Neuronal stem cell (in vitro differentiated cells): Measurements from ENCODE around the gene PSAP.

ENCODE experiments used
- DNase-seq: peaks from one replicate; pipeline ENCODE4 v3.0.0-alpha.2; 2013; ENCODE audit warnings: low spot score
- H2AFZ ChIP-seq: one replicate; pipeline ENCODE4 v1.6.1; 2013; ENCODE audit warnings: mild to moderate bottlenecking, low read length, inconsistent platforms
- H2AK5ac ChIP-seq: 2 replicates; pipeline ENCODE4 v1.6.1; 2013; ENCODE audit warnings: low read depth, mild to moderate bottlenecking, inconsistent platforms, low read length, moderate library complexity, mixed read lengths
- H2BK120ac ChIP-seq: 2 replicates; pipeline ENCODE4 v1.6.1; 2013; ENCODE audit warnings: low read depth, mild to moderate bottlenecking, inconsistent platforms, low read length, moderate library complexity, mixed read lengths
- H2BK12ac ChIP-seq: one replicate; pipeline ENCODE4 v1.6.1; 2013; ENCODE audit warnings: low read length, inconsistent platforms
- H2BK15ac ChIP-seq: 2 replicates; pipeline ENCODE4 v1.6.1; 2013; ENCODE audit warnings: mild to moderate bottlenecking, low read length, inconsistent platforms, mixed read lengths
- H2BK5ac ChIP-seq: one replicate; pipeline ENCODE4 v1.6.1; 2013; ENCODE audit warnings: inconsistent platforms, mild to moderate bottlenecking, low read length, moderate library complexity
- H3K14ac ChIP-seq: one replicate; pipeline ENCODE4 v1.6.1; 2013; ENCODE audit warnings: low read length, inconsistent platforms
- H3K18ac ChIP-seq: 2 replicates; pipeline ENCODE4 v1.6.1; 2013; ENCODE audit warnings: low read length, inconsistent platforms
- H3K23ac ChIP-seq: 2 replicates; pipeline ENCODE4 v1.6.1; 2013; ENCODE audit warnings: low read depth, mild to moderate bottlenecking, mixed read lengths, low read length, inconsistent platforms; ENCODE audit not compliant: poor library complexity
- H3K27ac ChIP-seq: replicated peaks from 3 replicates; pipeline ENCODE4 v1.5.1; 2013; ENCODE audit warnings: low read length, inconsistent platforms
- H3K27me3 ChIP-seq, 3 experiments: 2 replicates each; pipeline ENCODE4 v1.6.1; 2013; ENCODE audit warnings: low read length in 3 of 3, mild to moderate bottlenecking in 2 of 3, inconsistent platforms in 1 of 3, low read depth in 1 of 3, mixed read lengths in 1 of 3, moderate library complexity in 1 of 3; ENCODE audit not compliant: control insufficient read depth in 3 of 3, insufficient read depth in 3 of 3
- H3K36me3 ChIP-seq, 2 donors: replicated peaks in 1 of 2; 2 replicates each; pipeline ENCODE4 v1.6.1; 2013; ENCODE audit warnings: low read length in 2 of 2; ENCODE audit not compliant: control insufficient read depth in 2 of 2, insufficient read depth in 2 of 2
- H3K4ac ChIP-seq: 2 replicates; pipeline ENCODE4 v1.6.1; 2013; ENCODE audit warnings: inconsistent platforms, mild to moderate bottlenecking, low read length, moderate library complexity
- H3K4me1 ChIP-seq, 2 donors: 1 replicate in 1 of 2; 2 replicates in 1 of 2; pipeline ENCODE4 v1.6.1; 2013; ENCODE audit warnings: low read length in 2 of 2, low read depth in 1 of 2; ENCODE audit not compliant: control insufficient read depth in 2 of 2, insufficient read depth in 1 of 2
- H3K4me2 ChIP-seq: one replicate; pipeline ENCODE4 v1.6.1; 2013; ENCODE audit warnings: mild to moderate bottlenecking, low read length, inconsistent platforms; ENCODE audit not compliant: insufficient read depth, poor library complexity, severe bottlenecking
- H3K4me3 ChIP-seq, 2 donors: 2 replicates each; pipeline ENCODE4 v1.5.1; 2013; ENCODE audit warnings: low read length in 2 of 2, mild to moderate bottlenecking in 2 of 2, inconsistent platforms in 1 of 2, moderate library complexity in 1 of 2
- H3K79me1 ChIP-seq: one replicate; pipeline ENCODE4 v1.6.1; 2013; ENCODE audit warnings: low read depth, mild to moderate bottlenecking, inconsistent platforms, low read length, moderate library complexity
- H3K9ac ChIP-seq: one replicate; pipeline ENCODE4 v1.6.1; 2013; ENCODE audit warnings: mild to moderate bottlenecking, low read depth, low read length, inconsistent platforms; ENCODE audit not compliant: poor library complexity
- H3K9me3 ChIP-seq, 2 donors: replicated peaks in 1 of 2; 2 replicates each; pipeline versions ENCODE3 to v1.6.1; 2013; ENCODE audit warnings: low read length in 2 of 2, mild to moderate bottlenecking in 2 of 2, inconsistent platforms in 1 of 2, low read depth in 1 of 2, mixed read lengths in 1 of 2, moderate library complexity in 1 of 2; ENCODE audit not compliant: control insufficient read depth in 2 of 2, insufficient read depth in 1 of 2
- H4K8ac ChIP-seq: one replicate; pipeline ENCODE4 v1.6.1; 2013; ENCODE audit warnings: low read depth, mild to moderate bottlenecking, inconsistent platforms, low read length, moderate library complexity
- H4K91ac ChIP-seq: one replicate; pipeline ENCODE4 v1.6.1; 2013; ENCODE audit warnings: low read length, low read depth, mild to moderate bottlenecking, inconsistent platforms; ENCODE audit not compliant: poor library complexity
- WGBS, 2 donors: extraction: QIAGEN DNeasy Blood & Tissue Kit; methylation state at CpG; one replicate each; pipeline ENCODE4 v1.1.7; 2013; ENCODE audit warnings: missing lambda C conversion rate in 2 of 2, mixed read lengths in 1 of 2; ENCODE audit not compliant: insufficient read length in 2 of 2, insufficient replicate concordance in 1 of 2; ENCODE audit errors: extremely low coverage in 2 of 2; 5-methylcytosine and 5-hydroxymethylcytosine counted together

The PSAP gene

DNA sequence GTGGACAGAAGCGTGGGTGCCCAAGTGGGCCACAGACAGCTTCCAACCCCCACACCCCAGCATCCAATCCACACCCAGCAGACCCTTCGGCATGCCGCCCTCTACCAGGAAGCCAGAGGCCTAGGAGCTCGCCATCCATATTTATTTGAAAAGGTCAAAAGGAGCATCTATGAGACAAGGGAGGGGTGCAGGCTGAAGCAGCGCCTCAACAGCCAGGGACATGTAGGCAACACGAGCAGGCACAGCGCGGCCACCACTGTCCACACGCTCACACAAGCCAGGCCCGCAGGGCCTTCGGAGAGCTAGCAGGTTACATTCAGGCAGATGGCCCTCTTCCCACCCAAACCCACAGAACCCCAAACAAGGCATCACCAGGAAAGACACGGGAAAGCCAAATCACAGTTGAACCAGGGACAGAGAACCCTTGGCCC, 34.6 kb downstream of the PSAP start:
- H3K23ac ChIP-seq: no peak overlapping the region
- no peak overlapping the region for H2BK120ac ChIP-seq
- no peak overlapping the region for H2AK5ac ChIP-seq
- peaks cover 2% of the 10 kb centered on the region for H3K79me1 ChIP-seq
- H3K9ac ChIP-seq: no peak overlapping the region
- no peak overlapping the region for H2BK12ac ChIP-seq
- H3K27me3 ChIP-seq: no peaks in the 10 kb centered on the region
- H2BK15ac ChIP-seq: no peak overlapping the region
- H2AFZ ChIP-seq: no peak overlapping the region
- no peak overlapping the region for H3K4ac ChIP-seq
- no peak overlapping the region for H3K27ac ChIP-seq
- H3K36me3 ChIP-seq: peaks cover 56 to 74% of the 10 kb centered on the region in 2 donors
- H4K8ac ChIP-seq: no peak overlapping the region
- DNase-seq: no peak
- H3K4me1 ChIP-seq: peaks cover 0 to 3% of the 10 kb centered on the region in 2 donors
- H3K4me2 ChIP-seq: no peak overlapping the region
- no peak overlapping the region for H3K14ac ChIP-seq
- H3K9me3 ChIP-seq: no peaks in the 10 kb centered on the region
- no peak overlapping the region for H3K18ac ChIP-seq
- no CpG with 5 or more reads among the region's 12 CpGs for WGBS, 2 donors
- H4K91ac ChIP-seq: no peak overlapping the region
- H3K4me3 ChIP-seq: no peak overlapping the region
- no peak overlapping the region for H2BK5ac ChIP-seq

DNA sequence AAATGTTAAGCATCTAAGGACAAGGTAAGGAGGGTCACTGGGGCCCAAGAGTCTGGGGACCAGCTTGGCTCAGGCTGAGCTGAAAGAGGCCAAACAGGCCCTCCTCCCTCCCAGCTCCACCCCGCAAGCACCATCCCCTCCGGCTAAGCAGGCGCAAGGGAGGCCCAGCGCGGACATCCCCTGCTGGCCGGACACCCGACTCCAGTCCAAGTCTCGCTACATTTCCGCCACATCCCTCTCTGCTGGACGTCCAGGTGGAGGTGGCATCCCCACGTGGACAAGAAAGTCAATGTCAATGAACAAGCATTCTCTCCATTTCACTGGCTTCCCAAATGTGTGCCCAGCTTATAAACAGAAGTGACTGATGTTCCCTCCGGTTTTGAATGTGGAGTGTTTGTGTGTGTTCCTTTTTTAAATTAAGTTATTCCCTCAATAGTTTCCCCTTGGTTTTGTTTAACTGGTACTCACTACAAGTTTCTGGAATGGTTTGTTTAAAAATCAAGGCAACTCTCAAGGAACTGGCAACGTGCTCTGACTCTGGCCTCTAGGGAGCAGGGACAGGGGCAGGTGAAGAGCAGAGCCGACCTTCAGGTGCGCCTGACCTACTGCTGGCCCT, 35.4 kb downstream of the PSAP start:
- H2AFZ ChIP-seq: no peak overlapping the region
- peaks cover 48 to 66% of the 10 kb centered on the region in 2 donors for H3K36me3 ChIP-seq
- no peak overlapping the region for H2BK120ac ChIP-seq
- H3K18ac ChIP-seq: no peak overlapping the region
- H2BK15ac ChIP-seq: no peak overlapping the region
- no peak overlapping the region for H4K8ac ChIP-seq
- H3K23ac ChIP-seq: peak overlapping the region; percentile 25
- no peaks in the 10 kb centered on the region for H3K27me3 ChIP-seq
- H4K91ac ChIP-seq: no peak overlapping the region
- H3K4me3 ChIP-seq: no peak overlapping the region
- no CpG with 5 or more reads among the region's 15 CpGs for WGBS, 2 donors
- no peak overlapping the region for H3K4me2 ChIP-seq
- no peak overlapping the region for H3K4ac ChIP-seq
- H3K9ac ChIP-seq: no peak overlapping the region
- peaks cover 0 to 3% of the 10 kb centered on the region in 2 donors for H3K4me1 ChIP-seq
- no peak overlapping the region for H2AK5ac ChIP-seq
- DNase-seq: no peak
- H3K79me1 ChIP-seq: peaks cover 2% of the 10 kb centered on the region
- H2BK12ac ChIP-seq: no peak overlapping the region
- H3K14ac ChIP-seq: no peak overlapping the region
- H3K9me3 ChIP-seq: no peaks in the 10 kb centered on the region
- H3K27ac ChIP-seq: no peak overlapping the region
- H2BK5ac ChIP-seq: peak overlapping the region; percentile 32

DNA sequence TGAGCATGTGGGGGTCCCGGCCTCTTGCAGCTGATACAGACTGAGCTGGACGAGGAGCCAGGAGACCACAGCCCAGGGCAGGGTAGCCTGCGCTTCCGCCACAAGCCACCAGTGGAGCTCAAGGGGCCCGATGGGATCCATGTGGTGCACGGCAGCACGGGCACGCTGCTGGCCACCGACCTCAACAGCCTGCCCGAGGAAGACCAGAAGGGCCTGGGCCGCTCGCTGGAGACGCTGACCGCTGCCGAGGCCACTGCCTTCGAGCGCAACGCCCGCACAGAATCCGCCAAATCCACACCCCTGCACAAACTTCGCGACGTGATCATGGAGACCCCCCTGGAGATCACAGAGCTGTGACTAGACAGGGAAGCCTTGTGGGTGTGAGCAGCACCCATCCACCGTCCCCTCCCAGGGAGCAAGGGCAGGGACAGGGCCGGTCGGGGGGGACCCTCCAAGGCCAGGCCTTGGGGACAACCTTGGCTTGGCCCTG, 36.1 kb downstream of the PSAP start:
- H3K27me3 ChIP-seq: no peaks in the 10 kb centered on the region
- no peak overlapping the region for H3K4ac ChIP-seq
- H2BK120ac ChIP-seq: no peak overlapping the region
- H2BK12ac ChIP-seq: no peak overlapping the region
- no peak overlapping the region for H3K4me2 ChIP-seq
- peak overlapping the region; percentile 34 for H3K23ac ChIP-seq
- no peak overlapping the region for H4K8ac ChIP-seq
- no peak for DNase-seq
- H3K4me1 ChIP-seq: peaks cover 0 to 3% of the 10 kb centered on the region in 2 donors
- no peak overlapping the region for H3K9ac ChIP-seq
- no peak overlapping the region for H2AK5ac ChIP-seq
- H3K27ac ChIP-seq: no peak overlapping the region
- no peak overlapping the region for H2BK15ac ChIP-seq
- peak overlapping the region; percentile 32 for H2BK5ac ChIP-seq
- no peaks in the 10 kb centered on the region for H3K9me3 ChIP-seq
- no CpG with 5 or more reads among the region's 26 CpGs for WGBS, 2 donors
- peaks cover 43 to 59% of the 10 kb centered on the region in 2 donors for H3K36me3 ChIP-seq
- H2AFZ ChIP-seq: no peak overlapping the region
- peak overlapping the region; percentile 49 for H3K18ac ChIP-seq
- no peak overlapping the region for H4K91ac ChIP-seq
- no peak overlapping the region for H3K14ac ChIP-seq
- H3K4me3 ChIP-seq: no peak overlapping the region
- H3K79me1 ChIP-seq: peaks cover 2% of the 10 kb centered on the region

DNA sequence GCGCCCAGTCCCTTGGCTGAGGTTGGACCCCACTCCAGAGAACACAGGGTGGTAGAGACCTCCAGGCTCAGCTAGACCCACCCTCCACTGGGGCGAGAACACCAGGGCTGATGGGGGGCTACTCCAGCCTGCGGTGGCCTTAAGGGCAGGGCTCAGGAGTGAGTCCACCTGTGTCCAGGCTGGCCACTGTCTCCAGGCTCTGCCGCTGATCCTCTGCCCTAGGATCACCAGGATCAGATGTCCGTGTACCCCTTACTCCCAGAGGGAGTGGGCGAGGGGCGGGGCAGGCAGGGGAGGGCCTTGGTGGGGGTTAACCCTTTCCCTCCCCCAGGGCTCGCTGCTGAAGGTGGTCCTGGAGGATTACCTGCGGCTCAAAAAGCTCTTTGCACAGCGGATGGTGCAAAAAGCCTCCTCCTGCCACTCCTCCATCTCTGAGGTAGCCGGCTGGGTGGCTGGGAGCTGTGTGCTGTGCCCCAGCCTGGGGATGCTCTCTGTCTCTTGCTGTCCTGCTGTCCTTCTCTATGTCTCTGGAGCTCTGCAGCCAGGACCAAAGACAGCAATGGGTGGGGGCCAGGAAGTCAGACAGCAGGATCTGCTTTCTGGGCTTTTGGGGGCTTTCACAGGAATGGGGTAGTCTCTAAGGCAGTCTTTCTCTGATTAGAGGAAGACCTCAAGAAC, 38.0 kb downstream of the PSAP start:
- no peak overlapping the region for H4K8ac ChIP-seq
- no peak overlapping the region for H2AFZ ChIP-seq
- H3K27me3 ChIP-seq: no peaks in the 10 kb centered on the region
- peaks cover 29 to 40% of the 10 kb centered on the region in 2 donors for H3K36me3 ChIP-seq
- no peaks in the 10 kb centered on the region for H3K79me1 ChIP-seq
- H3K4me3 ChIP-seq: no peak overlapping the region
- H3K4ac ChIP-seq: no peak overlapping the region
- no peak overlapping the region for H2BK12ac ChIP-seq
- DNase-seq: no peak
- no peak overlapping the region for H3K9ac ChIP-seq
- no peak overlapping the region for H3K14ac ChIP-seq
- no peak overlapping the region for H2BK120ac ChIP-seq
- no peaks in the 10 kb centered on the region for H3K9me3 ChIP-seq
- peaks cover 0 to 5% of the 10 kb centered on the region in 2 donors for H3K4me1 ChIP-seq
- peak overlapping the region; percentile 83 for H3K23ac ChIP-seq
- peak overlapping the region; percentile 21 for H3K18ac ChIP-seq
- no peak overlapping the region for H3K27ac ChIP-seq
- peak overlapping the region; percentile 56 for H2BK5ac ChIP-seq
- H4K91ac ChIP-seq: no peak overlapping the region
- H3K4me2 ChIP-seq: no peak overlapping the region
- WGBS, 2 donors: no CpG with 5 or more reads among the region's 11 CpGs
- no peak overlapping the region for H2AK5ac ChIP-seq
- H2BK15ac ChIP-seq: no peak overlapping the region
